ENCODE results near the gene MAGEB4. TPM values are rescaled to one million over a fixed set of nuclear protein-coding genes. Genes with fewer than 3 reads are reported as not detected.

MAGEB4 gene
- total RNA-seq, 1 donor from 2014 or later = not detected

- H3K27ac Mint-ChIP-seq = no peak overlapping the region
- H3K4me1 Mint-ChIP-seq (ENCODE audit: unreplicated experiment) = peaks cover 7% of the 10 kb centered on the region
- TF ChIP-seq, protein P1, sequence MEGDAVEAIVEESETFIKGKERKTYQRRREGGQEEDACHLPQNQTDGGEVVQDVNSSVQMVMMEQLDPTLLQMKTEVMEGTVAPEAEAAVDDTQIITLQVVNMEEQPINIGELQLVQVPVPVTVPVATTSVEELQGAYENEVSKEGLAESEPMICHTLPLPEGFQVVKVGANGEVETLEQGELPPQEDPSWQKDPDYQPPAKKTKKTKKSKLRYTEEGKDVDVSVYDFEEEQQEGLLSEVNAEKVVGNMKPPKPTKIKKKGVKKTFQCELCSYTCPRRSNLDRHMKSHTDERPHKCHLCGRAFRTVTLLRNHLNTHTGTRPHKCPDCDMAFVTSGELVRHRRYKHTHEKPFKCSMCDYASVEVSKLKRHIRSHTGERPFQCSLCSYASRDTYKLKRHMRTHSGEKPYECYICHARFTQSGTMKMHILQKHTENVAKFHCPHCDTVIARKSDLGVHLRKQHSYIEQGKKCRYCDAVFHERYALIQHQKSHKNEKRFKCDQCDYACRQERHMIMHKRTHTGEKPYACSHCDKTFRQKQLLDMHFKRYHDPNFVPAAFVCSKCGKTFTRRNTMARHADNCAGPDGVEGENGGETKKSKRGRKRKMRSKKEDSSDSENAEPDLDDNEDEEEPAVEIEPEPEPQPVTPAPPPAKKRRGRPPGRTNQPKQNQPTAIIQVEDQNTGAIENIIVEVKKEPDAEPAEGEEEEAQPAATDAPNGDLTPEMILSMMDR (conservative IDR thresholded peaks at IDR 0.05) = no peak
- peaks cover 4% of the 10 kb centered on the region for H3K36me3 Mint-ChIP-seq
- no peak for DNase-seq (ENCODE audit: extremely low spot score, unreplicated experiment)
- H3K27me3 Mint-ChIP-seq = no peaks in the 10 kb centered on the region
- H3K4me3 Mint-ChIP-seq = no peak overlapping the region
- no peaks in the 10 kb centered on the region for H3K9me3 Mint-ChIP-seq
Observed at GRCh38 chrX:30219372-30219771, 22.4 kb upstream of the MAGEB4 start.

GRCh38 chrX:30220661-30221060 lies 21.1 kb upstream of the MAGEB4 start:
- peaks cover 4% of the 10 kb centered on the region for H3K36me3 Mint-ChIP-seq
- no peak overlapping the region for H3K27ac Mint-ChIP-seq
- H3K27me3 Mint-ChIP-seq = no peaks in the 10 kb centered on the region
- DNase-seq (ENCODE audit: extremely low spot score, unreplicated experiment) = no peak
- H3K4me1 Mint-ChIP-seq (ENCODE audit: unreplicated experiment) = peaks cover 13% of the 10 kb centered on the region
- no peak overlapping the region for H3K4me3 Mint-ChIP-seq
- TF ChIP-seq, protein P1 (conservative IDR thresholded peaks at IDR 0.05) = no peak
- H3K9me3 Mint-ChIP-seq = no peaks in the 10 kb centered on the region

GRCh38 chrX:30224536-30224935 lies 17.3 kb upstream of the MAGEB4 start:
- no peak for DNase-seq (ENCODE audit: extremely low spot score, unreplicated experiment)

GRCh38 chrX:30228526-30228925 lies 13.3 kb upstream of the MAGEB4 start:
- H3K27me3 Mint-ChIP-seq = no peaks in the 10 kb centered on the region
- peaks cover 25% of the 10 kb centered on the region for H3K4me1 Mint-ChIP-seq (ENCODE audit: unreplicated experiment)
- DNase-seq (ENCODE audit: extremely low spot score, unreplicated experiment) = no peak
- no peaks in the 10 kb centered on the region for H3K36me3 Mint-ChIP-seq
- no peaks in the 10 kb centered on the region for H3K9me3 Mint-ChIP-seq
- no peak overlapping the region for H3K27ac Mint-ChIP-seq
- TF ChIP-seq, protein P1 (conservative IDR thresholded peaks at IDR 0.05) = no peak
- no peak overlapping the region for H3K4me3 Mint-ChIP-seq

More at GRCh38 chrX:30224536-30224935, 17.3 kb upstream of the MAGEB4 start:
- H3K27me3 Mint-ChIP-seq = no peaks in the 10 kb centered on the region
- peaks cover 15% of the 10 kb centered on the region for H3K4me1 Mint-ChIP-seq (ENCODE audit: unreplicated experiment)
- peak overlapping the region; percentile 27 for H3K4me3 Mint-ChIP-seq
- H3K36me3 Mint-ChIP-seq = no peaks in the 10 kb centered on the region
- peak overlapping the region; percentile 44 for H3K27ac Mint-ChIP-seq
- no peaks in the 10 kb centered on the region for H3K9me3 Mint-ChIP-seq
- TF ChIP-seq, protein P1 (conservative IDR thresholded peaks at IDR 0.05) = no peak

GRCh38 chrX:30230395-30230794 lies 11.4 kb upstream of the MAGEB4 start, which contains the start of gene MAGEB3:
Gene MAGEB3 (plus strand): TSS chrX:30230657. CDS start chrX:30235925, 5,268 bp downstream.
- Mint-ChIP-seq H3K9me3 (no peaks in the 10 kb centered on the region), H3K27me3 (no peaks in the 10 kb centered on the region), H3K27ac (no peak within 1 kb of the TSS), H3K4me1 (ENCODE audit: unreplicated experiment) (peaks cover 15% of the 10 kb centered on the region), H3K4me3 (no peak within 1 kb of the TSS), H3K36me3 (no peaks in the 10 kb centered on the region)
- TF ChIP-seq, protein P1 (conservative IDR thresholded peaks at IDR 0.05) = no peak
- DNase-seq (ENCODE audit: extremely low spot score, unreplicated experiment) = no peak
